GM18870 (cell line): ENCODE data around the gene KREMEN2.

ENCODE experiments used
- ATAC-seq: cut with Tn5 transposase; IDR thresholded peaks from one replicate; pipeline ENCODE4 v1.9.1; 2021; ENCODE audit warnings: moderate library complexity; ENCODE audit not compliant: unreplicated experiment

Gene KREMEN2

DNA sequence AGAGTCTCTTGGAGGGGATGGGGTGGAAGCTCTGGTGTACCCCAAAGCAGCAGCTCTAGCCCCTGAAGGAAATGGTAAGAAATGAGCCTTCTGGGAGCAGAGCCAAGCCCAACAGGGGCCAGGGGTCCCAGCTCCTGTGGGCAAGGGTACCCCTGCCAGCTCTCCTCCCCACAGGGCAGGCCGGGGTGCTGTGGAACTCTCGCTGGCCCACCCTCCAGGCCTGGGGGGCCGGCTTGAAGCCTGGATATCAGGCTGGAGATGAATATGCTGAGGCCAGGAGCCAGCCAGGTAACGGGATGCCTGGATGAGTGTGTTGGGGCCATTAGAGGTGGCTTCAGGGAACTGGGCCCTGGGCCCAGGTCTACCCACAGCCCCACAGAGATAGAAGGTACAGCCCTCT, 36.5 kb downstream of the KREMEN2 start:
- no peak for ATAC-seq

DNA sequence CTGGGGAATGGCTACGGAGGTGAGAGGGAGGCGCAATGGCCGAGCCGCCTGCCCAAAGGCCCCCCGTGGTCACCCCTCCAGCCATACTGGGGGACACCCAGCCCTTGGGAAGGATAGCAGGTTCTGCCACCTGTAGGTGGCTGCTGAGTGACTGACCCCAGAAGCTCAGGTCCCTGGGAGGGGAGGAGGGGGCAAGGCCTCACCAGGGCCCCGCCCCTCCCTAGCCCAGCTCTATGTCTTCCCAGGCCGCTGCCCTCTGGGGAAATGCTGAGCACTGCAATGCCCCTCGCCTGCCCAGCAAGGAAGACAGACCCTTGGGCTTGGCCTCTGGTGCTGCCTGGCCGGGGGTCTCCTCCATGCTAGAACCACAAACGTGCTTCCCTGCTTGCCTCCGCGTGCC, 37.2 kb downstream of the KREMEN2 start:
- no peak for ATAC-seq

- ATAC-seq = peak; percentile 94
Measured at GRCh38 chr16:3003582-3004270, 39.7 kb downstream of the KREMEN2 start.

- ATAC-seq = no peak
Measured at GRCh38 chr16:3004319-3004718, 40.2 kb downstream of the KREMEN2 start.

- no peak for ATAC-seq
Measured at GRCh38 chr16:3004781-3005284, 40.8 kb downstream of the KREMEN2 start.

DNA sequence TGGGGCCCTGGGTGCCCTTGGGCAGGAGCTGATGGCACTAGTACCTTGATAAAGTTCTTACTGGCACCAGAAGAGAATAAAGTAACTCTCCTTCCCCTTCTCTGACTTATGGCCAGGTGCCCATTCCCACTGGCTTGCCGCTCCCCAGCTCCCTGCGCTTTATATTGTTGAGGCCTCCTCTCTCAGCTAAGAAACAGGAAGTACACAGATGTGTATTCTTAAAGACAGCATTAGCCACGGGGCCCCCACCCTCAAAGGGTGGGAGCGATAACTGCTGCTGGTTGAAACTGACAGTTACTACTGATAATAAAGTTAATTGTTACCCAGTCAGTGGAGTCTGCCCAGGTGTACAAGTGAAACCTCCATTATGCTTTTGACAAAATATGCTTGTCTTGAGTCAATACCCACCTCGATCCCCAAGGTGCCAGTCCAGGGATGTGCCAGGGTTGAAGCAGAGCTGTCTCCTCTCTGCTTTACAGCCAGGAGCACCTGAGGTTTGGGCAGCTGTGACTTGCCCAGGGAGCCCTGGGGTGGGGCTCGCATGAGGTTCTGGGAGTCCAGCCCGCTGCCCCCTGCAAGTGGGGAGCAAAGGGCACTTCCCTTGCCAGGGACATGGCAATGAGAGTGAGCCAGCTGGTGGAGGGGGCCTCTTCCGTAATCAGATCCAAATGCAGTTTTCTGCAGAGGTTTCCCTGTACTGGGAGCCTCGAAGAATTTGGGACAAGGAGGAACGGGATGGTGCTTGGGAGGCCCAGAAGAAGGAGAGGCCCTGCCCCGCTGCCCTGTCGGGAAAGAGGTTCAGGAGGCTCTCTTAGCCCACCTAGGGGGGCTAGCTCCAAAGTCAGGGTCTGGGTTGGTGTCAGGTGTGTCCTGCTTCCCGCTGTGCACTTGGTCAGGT, 43.2 kb downstream of the KREMEN2 start:
- ATAC-seq = no peak

- no peak for ATAC-seq
Measured at GRCh38 chr16:3007957-3008689, 44.0 kb downstream of the KREMEN2 start.

DNA sequence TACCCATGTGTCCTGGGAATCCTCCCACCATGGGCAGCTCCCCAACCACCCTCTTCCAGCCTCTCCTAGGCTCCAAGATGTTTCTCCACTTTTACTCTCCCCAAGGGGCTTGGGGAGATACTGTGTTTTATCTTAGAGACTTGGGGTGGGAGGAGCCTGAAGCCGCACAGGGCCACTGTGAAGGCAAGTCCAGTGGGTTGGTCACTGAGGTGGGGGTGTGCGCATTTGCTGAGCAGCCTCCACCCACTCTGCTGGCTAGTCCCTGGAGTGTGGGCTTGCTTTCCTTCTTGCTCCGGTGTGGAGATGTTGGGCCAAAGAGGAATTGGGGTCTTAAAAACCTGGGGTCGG, 44.6 kb downstream of the KREMEN2 start:
- no peak for ATAC-seq

DNA sequence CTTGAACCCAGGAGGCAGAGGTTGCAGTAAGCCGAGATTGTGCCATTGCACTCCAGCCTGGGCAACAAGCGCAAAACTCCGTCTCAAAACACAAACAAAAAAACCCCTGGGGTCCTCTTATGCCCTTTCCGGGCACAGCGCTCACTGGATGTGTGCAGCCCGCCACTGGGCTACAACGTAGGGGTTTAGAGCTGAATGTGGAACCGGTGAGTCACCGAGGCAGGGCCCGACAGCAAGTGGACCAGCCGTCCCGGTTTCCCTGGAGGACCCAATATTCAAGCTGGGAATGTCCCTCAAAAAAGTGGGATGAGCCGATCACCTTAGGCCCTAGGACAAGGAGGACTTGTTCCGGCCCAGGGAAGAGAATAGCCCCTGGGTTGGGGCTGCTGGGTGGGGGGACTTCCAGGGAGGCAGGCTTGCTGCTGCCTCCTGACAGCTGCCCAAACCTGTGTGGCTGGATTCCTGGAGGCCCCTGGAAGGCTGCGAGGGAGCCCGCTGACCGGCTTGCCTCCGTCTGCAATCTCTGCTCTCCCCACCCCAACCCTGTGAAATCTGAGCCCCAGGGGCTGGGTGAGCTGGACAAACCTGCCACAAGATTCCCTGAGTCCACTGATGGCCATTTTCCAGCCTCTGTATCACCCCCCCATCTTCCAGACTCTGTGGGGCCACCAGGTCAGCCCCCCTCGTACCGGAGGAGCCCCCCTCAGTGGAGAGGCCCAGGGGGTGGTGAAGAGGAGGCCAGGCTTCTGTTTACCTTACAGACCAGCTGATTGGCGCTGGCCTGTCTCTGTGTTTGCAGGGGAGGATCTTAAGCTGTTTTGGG, 45.7 kb downstream of the KREMEN2 start:
- no peak for ATAC-seq

DNA sequence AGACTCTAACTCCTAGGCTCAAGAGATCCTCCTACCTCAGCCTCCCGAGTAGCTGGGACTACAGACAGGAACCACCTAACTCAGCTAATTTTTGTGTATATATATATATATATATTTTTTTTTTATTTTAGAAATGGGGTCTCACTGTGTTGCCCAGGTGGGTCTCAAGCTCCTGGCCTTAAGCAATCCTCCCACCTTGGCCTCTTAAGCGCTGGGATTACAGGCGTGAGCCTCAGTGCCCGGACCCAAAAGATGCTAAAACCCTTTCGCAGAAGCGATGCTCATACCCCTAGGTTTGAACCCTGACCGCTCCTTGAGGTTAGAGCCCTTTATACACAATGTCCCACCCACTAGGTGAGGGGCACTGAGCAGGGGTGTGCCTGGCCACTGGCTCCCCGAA, 46.4 kb downstream of the KREMEN2 start:
- no peak for ATAC-seq

DNA sequence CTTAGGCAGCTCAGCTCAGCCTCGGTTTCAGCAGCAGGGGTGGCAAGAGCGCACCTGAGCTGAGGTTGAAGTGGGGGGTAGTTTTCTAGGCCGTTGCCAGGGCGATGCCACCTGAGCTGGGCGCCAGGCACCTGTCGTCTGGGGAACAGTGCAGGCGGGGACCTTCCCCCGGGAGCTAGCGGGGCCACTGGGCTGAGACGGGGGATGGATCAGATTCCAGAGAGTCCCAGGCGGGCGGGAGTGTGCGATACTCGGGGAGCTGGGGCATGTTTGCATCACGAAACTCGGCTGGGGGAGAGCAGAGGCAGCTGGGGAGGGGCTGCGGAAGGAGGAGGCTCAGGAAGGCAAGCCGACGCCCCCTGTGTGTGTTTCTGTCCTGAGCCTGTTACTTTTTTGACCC, 48.2 kb downstream of the KREMEN2 start:
- ATAC-seq = no peak

- no peak for ATAC-seq
Measured at GRCh38 chr16:3012828-3013420, 48.8 kb downstream of the KREMEN2 start, which contains the start of gene CLDN9. Gene CLDN9 (plus strand): TSS chr16:3012923. CDS start chr16:3013363, 440 bp downstream.

- no peak for ATAC-seq
Measured at GRCh38 chr16:3013491-3013951, 49.4 kb downstream of the KREMEN2 start.

- ATAC-seq = no peak
Measured at GRCh38 chr16:3013998-3014690, 50.1 kb downstream of the KREMEN2 start.

GRCh38 chr16:3014971-3015370, 50.9 kb downstream of the KREMEN2 start:
- ATAC-seq = no peak

GRCh38 chr16:3015865-3016521, 51.9 kb downstream of the KREMEN2 start:
- ATAC-seq = no peak

GRCh38 chr16:3017344-3017743, 53.3 kb downstream of the KREMEN2 start:
- no peak for ATAC-seq
